Right ventricle myocardium superior (tissue), 1 donor: ENCODE data around the gene SLX4IP. TPM values are rescaled to one million over a fixed set of nuclear protein-coding genes. Genes with fewer than 3 reads are reported as not detected.
A peak's percentile ranks its signal among the peaks of the same experiment; 100 is the strongest.

Experiments
- ATAC-seq: fragments of 200-7000 bp; cut with Tn5 transposase; one replicate; pipeline ENCODE4 v1.9.1; 2020; ENCODE audit warnings: mild to moderate bottlenecking; ENCODE audit not compliant: poor library complexity
- DNase-seq: peaks from one replicate; pipeline ENCODE4 v3.0.0-alpha.2; 2020
- intact Hi-C: fragments of 100-400 bp; cut with DNase I; formaldehyde crosslinking; loops from one replicate; pipeline ENCODE4 v1.11.2; 2022
- total RNA-seq: library from RNA; stranded (reverse); fragmentation: NEBNext Ultra II Directional; extraction: Animal tissue kit (Norgen Biotek cat#: 25700); gene quantifications from one replicate; pipeline ENCODE4 v1.2.1, GENCODE V29; 2021
- donor health status: DM: no; HTN: yes; CAD: no; lungs with severe emphysema.

The SLX4IP gene
- total RNA-seq, 1 donor from 2014 or later: 2.6 TPM

- intact Hi-C loops: loop anchor here (10.0 kb wide), 1 partner anchor 449 kb away; no protein-coding TSS in a partner anchor
- DNase-seq (no peak), ATAC-seq (no peak)
These were observed 11.4 kb upstream of the SLX4IP start for GRCh38 chr20:10423735-10424134.

DNA sequence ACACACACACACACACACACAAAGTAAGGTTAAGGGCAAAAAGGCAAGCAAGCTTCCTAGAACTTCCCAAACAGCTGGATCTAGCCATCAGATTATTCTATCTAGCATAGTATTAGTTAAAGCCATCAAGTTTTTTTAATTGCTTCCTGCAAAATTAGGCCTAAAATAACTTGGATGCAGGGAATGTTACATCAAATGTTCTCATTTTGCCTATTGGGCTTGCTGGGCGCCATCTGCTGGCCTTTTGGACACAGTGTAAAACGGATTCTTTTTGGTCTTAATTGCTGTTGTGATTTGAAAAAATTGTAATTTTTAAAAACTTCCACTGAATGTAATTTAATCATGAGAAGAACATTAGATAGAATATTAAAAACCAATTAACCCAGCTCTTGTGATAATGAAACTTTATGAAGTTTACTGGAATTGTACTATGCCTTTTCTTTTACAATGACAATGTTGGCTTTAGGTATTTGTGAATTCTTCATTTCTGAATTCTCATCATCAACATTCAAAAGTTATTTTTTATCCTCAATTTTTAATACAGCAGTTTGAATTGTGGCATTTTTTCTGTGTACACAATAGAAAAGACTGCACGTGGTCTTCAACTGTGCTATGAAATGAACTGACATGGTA is 7.9 kb upstream of the SLX4IP start:
- intact Hi-C loops: loop anchor here (10.0 kb wide), 1 partner anchor 452 kb away; no protein-coding TSS in a partner anchor
- ATAC-seq (peak; percentile 70), DNase-seq (peak; percentile 68)

DNA sequence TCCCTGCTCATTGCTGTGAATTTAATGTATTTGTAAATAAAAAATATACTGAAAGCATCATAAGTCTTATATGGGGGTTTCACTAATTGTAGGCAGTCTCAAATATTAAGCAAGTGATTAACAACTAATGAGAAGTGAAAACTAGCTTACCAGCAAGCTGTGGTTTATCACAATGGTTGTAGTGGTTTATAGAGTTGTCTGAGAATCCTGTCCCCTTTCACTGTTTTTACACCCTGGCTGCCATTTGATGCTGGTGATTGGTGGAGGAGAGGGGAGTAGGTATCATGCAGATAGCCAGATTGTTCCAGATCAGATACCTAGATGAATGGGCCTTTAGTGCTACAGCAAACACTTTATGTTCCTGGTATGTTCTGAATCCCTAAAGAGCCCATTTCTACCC is 7.1 kb upstream of the SLX4IP start:
- intact Hi-C loops: loop anchor here (10.0 kb wide), 1 partner anchor 453 kb away; no protein-coding TSS in a partner anchor
- no peak for ATAC-seq
- no peak for DNase-seq

DNA sequence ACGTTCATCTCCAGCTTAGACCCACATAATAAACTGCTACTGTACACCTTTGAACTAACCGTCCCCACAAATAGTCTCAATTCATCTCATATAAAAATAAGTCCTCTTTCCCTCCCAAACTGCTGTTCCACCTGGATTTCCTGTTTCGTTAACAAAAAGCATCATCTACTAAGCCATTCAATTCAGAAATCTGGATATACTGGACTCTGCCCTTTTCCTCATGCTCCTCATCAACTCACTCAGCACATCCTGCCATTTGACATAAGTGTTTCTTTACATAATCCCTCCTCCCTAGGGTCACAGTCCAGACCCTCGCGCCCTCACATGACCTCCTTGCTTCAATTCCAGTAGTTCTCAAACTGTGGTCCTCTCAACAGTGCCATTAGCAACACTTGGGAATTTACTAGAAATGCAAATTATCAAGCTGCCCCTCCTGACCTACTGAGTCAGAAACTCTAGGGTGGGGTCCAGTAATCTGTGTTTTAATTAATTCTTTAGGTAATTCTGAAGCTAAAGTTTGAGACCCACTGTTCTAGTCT is 5.6 kb upstream of the SLX4IP start:
- no peak for ATAC-seq
- no peak for DNase-seq
- intact Hi-C loops: loop anchor here (10.0 kb wide), 1 partner anchor 455 kb away; no protein-coding TSS in a partner anchor

- ATAC-seq (no peak), DNase-seq (no peak)
- intact Hi-C loops: loop anchor here (10.0 kb wide), 1 partner anchor 455 kb away; no protein-coding TSS in a partner anchor
These were observed 5.1 kb upstream of the SLX4IP start for GRCh38 chr20:10430000-10430466.

GRCh38 chr20:10430704-10431103 is 4.4 kb upstream of the SLX4IP start:
- intact Hi-C loops: no loop called here
- DNase-seq: no peak

GRCh38 chr20:10432079-10432478 is 3.0 kb upstream of the SLX4IP start:
- DNase-seq (no peak), ATAC-seq (no peak)
- intact Hi-C loops: no loop called here

More at GRCh38 chr20:10430704-10431103, 4.4 kb upstream of the SLX4IP start:
- no peak for ATAC-seq

GRCh38 chr20:10433014-10433622 is 2.0 kb upstream of the SLX4IP start:
- DNase-seq (peak; percentile 49), ATAC-seq (no peak)
- intact Hi-C loops: no loop called here

DNA sequence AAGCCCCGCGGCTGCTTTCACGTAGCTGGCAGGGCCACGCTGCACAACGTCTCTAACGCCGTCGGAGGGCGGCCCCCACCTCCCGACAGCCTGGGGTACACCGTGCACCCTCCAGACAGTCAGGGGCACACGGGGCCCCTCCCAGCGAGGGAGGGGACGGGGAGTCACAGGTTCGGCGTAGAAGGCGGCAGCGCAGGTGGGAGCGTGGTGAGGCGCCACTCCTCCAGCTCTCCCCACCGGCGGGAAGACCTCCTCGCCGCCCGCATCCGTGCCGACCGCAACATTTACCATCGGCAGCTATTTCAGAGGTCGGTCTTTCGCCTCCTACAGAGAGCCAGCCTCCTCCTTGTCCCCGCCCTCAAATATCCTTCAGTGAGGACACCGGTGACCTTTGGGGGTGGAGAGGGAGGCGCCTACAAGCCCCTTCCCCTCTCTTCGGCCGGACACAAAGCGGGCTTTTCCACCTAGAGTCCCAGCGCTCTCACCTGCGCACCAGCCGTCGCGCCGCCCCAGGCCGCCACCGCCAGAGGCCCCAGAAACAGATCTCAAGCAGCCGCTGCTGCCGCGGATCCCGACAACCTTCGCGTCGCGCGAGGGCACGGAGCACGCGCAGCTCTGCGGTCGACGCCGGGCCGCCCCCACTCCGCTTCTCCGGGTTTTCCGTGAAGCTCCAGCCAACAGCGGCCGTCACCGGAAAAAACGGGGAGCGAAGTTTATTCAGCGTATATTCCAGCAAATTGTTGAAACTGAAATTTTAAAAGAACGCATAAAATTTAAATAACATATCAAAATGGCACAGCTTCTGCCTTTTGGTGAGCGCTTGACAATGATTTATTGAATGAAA is 1.3 kb upstream of the SLX4IP start, which contains the start of gene MKKS:
Gene MKKS, minus strand, starts transcription at position 600 of the 844 bp plus-strand sequence. CDS start 20,708 bp downstream, outside the sequence.
- intact Hi-C loops: no loop called here
- ATAC-seq (peak; percentile 92), DNase-seq (peak; percentile 94)

DNA sequence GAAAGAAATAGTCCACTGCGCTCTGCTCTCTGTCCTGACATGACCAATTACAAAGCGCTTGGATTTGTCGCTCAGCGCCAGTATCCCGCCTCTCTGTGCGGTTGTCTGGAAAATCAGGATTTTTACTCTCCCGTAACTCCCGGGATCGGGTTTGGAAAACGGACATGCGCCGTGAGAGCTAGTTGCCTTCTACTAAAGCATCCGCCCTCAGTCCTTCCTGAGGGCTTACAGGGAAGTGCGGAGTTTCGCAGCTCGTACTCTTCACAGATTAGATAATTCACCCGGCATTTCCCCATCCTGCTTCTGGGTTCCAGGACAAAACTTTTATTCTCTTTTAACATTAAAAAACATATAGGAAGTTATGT is 656 bp upstream of the SLX4IP start:
- peak; percentile 96 for ATAC-seq
- peak; percentile 91 for DNase-seq
- intact Hi-C loops: no loop called here

DNA sequence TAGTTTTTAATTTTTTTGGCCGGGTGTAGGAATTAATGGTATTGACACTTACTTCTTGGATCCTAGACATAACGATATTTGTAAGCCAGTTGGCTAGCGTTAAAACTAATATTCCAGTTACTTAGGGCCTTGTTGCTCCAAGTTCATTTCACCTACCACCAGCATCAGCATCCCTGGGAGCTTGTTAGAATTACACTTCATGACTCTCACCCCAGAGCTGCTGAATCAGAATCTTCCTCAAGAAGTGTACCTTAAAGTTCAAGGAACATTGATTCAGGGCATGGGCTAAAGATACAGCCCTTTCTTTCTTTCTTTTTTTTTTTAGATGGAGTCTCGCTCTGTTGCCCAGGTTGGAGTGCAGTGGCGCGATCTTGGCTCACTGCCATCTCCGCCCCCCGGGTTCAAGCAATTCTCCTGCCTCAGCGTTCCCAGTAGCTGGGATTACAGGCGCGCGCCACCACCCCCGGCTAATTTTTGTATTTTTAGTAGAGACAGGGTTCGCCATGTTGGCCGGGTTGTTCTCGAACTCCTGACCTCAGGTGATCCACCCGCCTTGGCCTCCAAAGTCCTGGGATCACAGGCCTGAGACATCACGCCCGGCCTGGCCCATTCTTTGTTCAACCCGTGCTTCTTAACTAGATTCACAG is 1.1 kb downstream of the SLX4IP start:
- intact Hi-C loops: no loop called here
- no peak for ATAC-seq
- DNase-seq: no peak

- DNase-seq: no peak
- intact Hi-C loops: no loop called here
These were observed 3.1 kb downstream of the SLX4IP start for GRCh38 chr20:10438217-10438616.

DNA sequence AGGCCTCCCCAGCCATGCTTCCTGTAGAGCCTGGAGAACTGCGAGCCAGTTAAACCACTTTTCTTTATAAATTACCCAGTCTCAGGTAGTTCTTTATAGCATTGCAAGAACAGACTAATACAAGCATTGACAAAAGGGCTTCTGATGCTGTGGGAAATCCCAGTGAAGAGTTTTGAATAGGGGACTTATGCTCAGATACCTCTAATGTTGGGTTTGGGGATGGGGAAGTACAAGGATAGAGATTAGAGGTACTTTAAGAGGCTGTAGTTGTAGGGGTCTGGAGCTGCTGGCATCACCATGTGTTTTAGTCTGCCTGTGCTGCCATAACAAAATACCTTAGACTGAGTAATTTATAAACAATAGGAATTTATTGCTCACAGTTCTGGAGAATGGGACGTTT is 8.8 kb downstream of the SLX4IP start:
- ATAC-seq: no peak
- DNase-seq: no peak
- intact Hi-C loops: no loop called here

More at GRCh38 chr20:10438217-10438616, 3.1 kb downstream of the SLX4IP start:
- ATAC-seq: no peak

GRCh38 chr20:10445758-10446157 is 10.7 kb downstream of the SLX4IP start:
- intact Hi-C loops: no loop called here

GRCh38 chr20:10447028-10447427 is 11.9 kb downstream of the SLX4IP start:
- no peak for DNase-seq
- intact Hi-C loops: no loop called here
- no peak for ATAC-seq

More at GRCh38 chr20:10445758-10446157, 10.7 kb downstream of the SLX4IP start:
- DNase-seq: no peak
- ATAC-seq: no peak

DNA sequence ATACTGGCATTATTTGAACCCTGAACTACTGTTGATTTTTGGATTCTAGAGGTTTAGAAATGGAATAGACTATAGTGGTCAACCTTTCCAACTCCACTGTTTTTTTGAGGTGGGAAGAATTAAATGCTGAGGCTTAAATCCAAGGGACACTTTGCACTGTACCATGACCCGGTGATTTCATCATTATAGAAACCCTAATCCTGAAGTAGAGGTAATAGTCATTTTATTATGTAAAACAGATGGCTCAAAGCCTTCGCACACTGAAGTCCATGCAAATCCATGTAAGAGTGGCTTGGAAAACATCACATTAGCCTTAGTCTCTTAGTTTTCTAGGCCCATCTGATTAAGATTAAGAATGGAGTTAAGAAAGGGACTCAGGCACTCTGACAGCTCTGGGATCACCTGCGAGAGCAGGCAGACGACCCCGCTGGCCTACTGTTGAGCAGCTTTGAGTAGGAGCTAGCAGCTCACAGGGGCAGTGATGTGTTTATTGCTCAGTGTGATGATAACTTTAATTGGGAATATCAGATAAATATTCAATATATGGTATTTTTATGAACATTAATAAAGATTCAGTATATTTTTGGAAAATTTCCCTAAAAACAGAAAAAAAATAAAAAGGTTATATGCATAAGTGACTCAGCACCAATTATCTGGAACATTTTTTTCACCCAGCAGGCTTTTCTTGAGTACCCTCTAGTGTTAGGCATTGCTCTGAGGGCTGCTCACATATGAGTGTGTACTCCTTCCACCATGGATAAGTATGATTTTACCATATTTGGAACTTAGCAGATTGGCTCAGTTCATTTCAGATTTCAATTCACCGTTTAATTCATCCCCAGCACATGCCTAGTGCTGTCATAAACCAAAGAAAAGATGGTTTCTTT is 13.4 kb downstream of the SLX4IP start:
- no peak for DNase-seq
- ATAC-seq: no peak
- intact Hi-C loops: no loop called here

GRCh38 chr20:10449270-10449669 is 14.2 kb downstream of the SLX4IP start:
- no peak for ATAC-seq
- intact Hi-C loops: no loop called here
- DNase-seq: no peak
